Measurements from ENCODE around the gene TRIM71.

The TRIM71 gene

DNA sequence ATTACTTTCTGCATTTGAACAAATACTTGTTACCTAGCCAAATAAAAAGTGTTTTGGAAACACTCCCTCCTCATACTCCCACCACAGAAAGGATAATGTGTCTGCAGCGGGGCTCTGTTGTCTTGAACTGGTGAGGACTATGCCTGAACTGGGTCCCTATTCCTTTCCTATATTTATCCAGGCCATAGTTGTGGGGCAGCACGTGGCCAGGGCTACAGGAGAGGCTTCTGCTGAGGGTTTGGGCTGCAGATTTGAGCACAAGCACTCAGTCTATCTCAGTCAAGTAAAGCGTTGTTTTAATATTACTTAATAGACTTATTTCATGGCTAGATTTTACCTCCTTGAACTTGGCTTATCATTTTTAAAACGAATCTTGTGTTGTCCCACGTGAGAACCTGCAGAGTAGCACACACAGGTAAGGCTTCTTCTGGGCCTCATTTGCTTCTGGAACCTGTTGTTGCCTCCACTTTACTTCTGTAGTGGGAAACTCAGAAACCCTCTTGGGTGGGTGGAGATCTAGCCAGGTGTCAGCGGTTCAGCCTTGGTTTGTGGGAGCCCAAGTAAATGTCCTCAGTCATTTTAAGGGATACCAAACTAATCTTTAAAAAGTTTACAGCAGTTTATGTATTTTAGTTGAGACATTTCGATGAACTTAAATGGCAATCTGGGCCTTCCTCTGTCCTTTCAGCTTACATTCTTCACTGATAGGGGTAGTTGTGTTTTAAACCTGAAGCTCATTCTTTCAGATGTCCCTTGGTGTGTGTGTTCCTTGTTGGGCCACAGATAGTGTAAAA, 51.1 kb downstream of the TRIM71 start:
- no peak for DNase-seq (ENCODE audit: low read depth in 1 of 2, low spot score in 1 of 2)
- H3K27me3 ChIP-seq (ENCODE audit: insufficient read depth, poor library complexity, severe bottlenecking) = no peaks in the 10 kb centered on the region
- TF ChIP-seq, protein P1, sequence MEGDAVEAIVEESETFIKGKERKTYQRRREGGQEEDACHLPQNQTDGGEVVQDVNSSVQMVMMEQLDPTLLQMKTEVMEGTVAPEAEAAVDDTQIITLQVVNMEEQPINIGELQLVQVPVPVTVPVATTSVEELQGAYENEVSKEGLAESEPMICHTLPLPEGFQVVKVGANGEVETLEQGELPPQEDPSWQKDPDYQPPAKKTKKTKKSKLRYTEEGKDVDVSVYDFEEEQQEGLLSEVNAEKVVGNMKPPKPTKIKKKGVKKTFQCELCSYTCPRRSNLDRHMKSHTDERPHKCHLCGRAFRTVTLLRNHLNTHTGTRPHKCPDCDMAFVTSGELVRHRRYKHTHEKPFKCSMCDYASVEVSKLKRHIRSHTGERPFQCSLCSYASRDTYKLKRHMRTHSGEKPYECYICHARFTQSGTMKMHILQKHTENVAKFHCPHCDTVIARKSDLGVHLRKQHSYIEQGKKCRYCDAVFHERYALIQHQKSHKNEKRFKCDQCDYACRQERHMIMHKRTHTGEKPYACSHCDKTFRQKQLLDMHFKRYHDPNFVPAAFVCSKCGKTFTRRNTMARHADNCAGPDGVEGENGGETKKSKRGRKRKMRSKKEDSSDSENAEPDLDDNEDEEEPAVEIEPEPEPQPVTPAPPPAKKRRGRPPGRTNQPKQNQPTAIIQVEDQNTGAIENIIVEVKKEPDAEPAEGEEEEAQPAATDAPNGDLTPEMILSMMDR (IDR thresholded peaks at IDR 0.05; ENCODE audit: insufficient read depth, low read length) = no peak
- TF ChIP-seq SPI1 (IDR thresholded peaks at IDR 0.05; ENCODE audit: borderline replicate concordance, low read depth) (no peak), POLR2AphosphoS5 (IDR thresholded peaks at IDR 0.05; ENCODE audit: low read depth) (no peak), GABPA (IDR thresholded peaks at IDR 0.05; ENCODE audit: low read depth) (no peak)
- TF ChIP-seq, protein P2, sequence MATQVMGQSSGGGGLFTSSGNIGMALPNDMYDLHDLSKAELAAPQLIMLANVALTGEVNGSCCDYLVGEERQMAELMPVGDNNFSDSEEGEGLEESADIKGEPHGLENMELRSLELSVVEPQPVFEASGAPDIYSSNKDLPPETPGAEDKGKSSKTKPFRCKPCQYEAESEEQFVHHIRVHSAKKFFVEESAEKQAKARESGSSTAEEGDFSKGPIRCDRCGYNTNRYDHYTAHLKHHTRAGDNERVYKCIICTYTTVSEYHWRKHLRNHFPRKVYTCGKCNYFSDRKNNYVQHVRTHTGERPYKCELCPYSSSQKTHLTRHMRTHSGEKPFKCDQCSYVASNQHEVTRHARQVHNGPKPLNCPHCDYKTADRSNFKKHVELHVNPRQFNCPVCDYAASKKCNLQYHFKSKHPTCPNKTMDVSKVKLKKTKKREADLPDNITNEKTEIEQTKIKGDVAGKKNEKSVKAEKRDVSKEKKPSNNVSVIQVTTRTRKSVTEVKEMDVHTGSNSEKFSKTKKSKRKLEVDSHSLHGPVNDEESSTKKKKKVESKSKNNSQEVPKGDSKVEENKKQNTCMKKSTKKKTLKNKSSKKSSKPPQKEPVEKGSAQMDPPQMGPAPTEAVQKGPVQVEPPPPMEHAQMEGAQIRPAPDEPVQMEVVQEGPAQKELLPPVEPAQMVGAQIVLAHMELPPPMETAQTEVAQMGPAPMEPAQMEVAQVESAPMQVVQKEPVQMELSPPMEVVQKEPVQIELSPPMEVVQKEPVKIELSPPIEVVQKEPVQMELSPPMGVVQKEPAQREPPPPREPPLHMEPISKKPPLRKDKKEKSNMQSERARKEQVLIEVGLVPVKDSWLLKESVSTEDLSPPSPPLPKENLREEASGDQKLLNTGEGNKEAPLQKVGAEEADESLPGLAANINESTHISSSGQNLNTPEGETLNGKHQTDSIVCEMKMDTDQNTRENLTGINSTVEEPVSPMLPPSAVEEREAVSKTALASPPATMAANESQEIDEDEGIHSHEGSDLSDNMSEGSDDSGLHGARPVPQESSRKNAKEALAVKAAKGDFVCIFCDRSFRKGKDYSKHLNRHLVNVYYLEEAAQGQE (IDR thresholded peaks at IDR 0.05; ENCODE audit: insufficient replicate concordance, low read depth) = no peak
- H3K27ac ChIP-seq (replicated peaks) = no peak overlapping the region
- H3K4me3 ChIP-seq (replicated peaks; ENCODE audit: insufficient read depth, low read length) = no peak overlapping the region

DNA sequence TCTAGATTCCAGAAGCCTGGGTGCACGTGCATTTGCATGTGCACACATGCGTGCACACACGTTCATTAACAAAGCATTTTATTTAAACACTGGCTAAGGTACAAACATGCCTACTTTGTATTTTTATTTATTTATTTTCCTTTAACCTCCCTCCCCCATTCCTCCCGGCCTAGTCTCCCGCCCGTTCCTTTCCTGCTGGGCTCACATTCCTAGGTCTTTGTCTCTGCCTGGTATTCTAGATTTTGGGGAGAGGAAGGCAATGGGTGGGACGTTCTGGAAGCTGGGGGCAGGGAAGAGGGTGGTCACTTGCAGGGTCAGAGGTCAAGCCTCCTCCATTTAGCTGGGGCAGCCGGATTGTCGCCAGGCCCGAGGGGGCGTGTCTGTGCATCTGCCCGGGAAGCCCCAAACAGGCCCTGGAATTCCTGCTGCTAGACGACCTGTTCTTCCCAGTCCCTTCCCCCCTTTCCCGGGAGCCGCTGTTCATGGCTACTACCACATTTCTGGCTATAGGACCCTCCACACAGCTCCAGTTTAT, 51.8 kb downstream of the TRIM71 start:
- DNase-seq (ENCODE audit: low read depth in 1 of 2, low spot score in 1 of 2) = no peak
- TF ChIP-seq, protein P1 (IDR thresholded peaks at IDR 0.05; ENCODE audit: insufficient read depth, low read length) = no peak
- TF ChIP-seq, protein P2 (IDR thresholded peaks at IDR 0.05; ENCODE audit: insufficient replicate concordance, low read depth) = no peak
- TF ChIP-seq POLR2AphosphoS5 (IDR thresholded peaks at IDR 0.05; ENCODE audit: low read depth) = no peak
- TF ChIP-seq GABPA (IDR thresholded peaks at IDR 0.05; ENCODE audit: low read depth) = no peak
- TF ChIP-seq SPI1 (IDR thresholded peaks at IDR 0.05; ENCODE audit: borderline replicate concordance, low read depth) = no peak
- Histone ChIP-seq H3K27ac (replicated peaks) (no peak overlapping the region), H3K4me3 (replicated peaks; ENCODE audit: insufficient read depth, low read length) (no peak overlapping the region), H3K27me3 (ENCODE audit: insufficient read depth, poor library complexity, severe bottlenecking) (no peaks in the 10 kb centered on the region)

DNA sequence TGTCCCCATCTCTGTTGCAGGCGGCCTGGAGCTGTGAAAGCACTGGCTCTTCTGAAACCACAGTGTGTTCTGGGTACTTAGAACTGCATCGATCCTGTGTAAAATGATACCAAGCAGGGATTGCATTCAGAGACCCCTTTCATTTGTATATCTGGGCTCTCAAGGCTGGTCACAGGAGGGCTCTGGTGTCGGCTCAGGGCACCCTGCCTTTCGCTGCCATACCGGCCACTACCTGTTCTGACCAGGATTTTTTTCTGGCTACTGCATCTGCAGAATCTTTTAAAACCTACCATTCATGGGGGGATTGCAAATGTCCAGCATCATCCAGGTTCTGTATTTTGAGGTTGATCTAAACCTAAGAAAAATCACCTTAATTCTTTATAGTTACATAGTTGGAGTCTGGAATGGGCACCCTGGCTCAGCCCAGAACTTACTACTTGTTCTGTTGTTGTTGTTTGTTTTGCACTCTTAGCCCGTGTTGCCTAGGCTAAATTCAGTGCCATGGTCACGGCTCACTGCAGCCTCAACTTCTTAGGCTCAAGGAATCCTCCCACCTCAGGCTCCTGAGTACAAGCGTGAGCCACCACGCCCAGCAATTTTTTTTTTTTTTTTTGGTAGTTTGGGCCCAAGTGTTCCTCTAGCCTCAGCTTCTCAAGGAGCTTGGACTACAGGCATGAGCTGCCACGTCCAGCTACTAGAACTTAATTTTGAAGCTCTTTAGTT, 52.7 kb downstream of the TRIM71 start:
- TF ChIP-seq, protein P1 (IDR thresholded peaks at IDR 0.05; ENCODE audit: insufficient read depth, low read length) = no peak
- no peak for TF ChIP-seq GABPA (IDR thresholded peaks at IDR 0.05; ENCODE audit: low read depth)
- TF ChIP-seq, protein P2 (IDR thresholded peaks at IDR 0.05; ENCODE audit: insufficient replicate concordance, low read depth) = no peak
- no peak for TF ChIP-seq POLR2AphosphoS5 (IDR thresholded peaks at IDR 0.05; ENCODE audit: low read depth)
- no peak for TF ChIP-seq SPI1 (IDR thresholded peaks at IDR 0.05; ENCODE audit: borderline replicate concordance, low read depth)
- DNase-seq (ENCODE audit: low read depth in 1 of 2, low spot score in 1 of 2) = no peak
- no peak overlapping the region for H3K27ac ChIP-seq (replicated peaks)
- no peak overlapping the region for H3K4me3 ChIP-seq (replicated peaks; ENCODE audit: insufficient read depth, low read length)
- no peaks in the 10 kb centered on the region for H3K27me3 ChIP-seq (ENCODE audit: insufficient read depth, poor library complexity, severe bottlenecking)

Data from HL-60 (cell line).